ENCODE results near the gene QRFP. TPM values are rescaled to one million over a fixed set of nuclear protein-coding genes. Genes with fewer than 3 reads are reported as not detected.

QRFP gene
- polyA plus RNA-seq, 3 donors from 2014 or later, result not detected

GRCh38 chr9:130908146-130908877 lies 11.7 kb upstream of the QRFP start:
- H3K4me3 Mint-ChIP-seq, result no peak overlapping the region
- peaks cover 0 to 2% (median 0%) of the 10 kb centered on the region in 3 donors for H3K27me3 Mint-ChIP-seq (ENCODE audit: low read depth in 3 of 3)
- DNase-seq, result no peak
- H3K9me3 Mint-ChIP-seq, result no peaks in the 10 kb centered on the region
- no peaks in the 10 kb centered on the region for H3K4me1 Mint-ChIP-seq
- no peak overlapping the region for H3K27ac Mint-ChIP-seq
- no peaks in the 10 kb centered on the region for H3K36me3 Mint-ChIP-seq

DNA sequence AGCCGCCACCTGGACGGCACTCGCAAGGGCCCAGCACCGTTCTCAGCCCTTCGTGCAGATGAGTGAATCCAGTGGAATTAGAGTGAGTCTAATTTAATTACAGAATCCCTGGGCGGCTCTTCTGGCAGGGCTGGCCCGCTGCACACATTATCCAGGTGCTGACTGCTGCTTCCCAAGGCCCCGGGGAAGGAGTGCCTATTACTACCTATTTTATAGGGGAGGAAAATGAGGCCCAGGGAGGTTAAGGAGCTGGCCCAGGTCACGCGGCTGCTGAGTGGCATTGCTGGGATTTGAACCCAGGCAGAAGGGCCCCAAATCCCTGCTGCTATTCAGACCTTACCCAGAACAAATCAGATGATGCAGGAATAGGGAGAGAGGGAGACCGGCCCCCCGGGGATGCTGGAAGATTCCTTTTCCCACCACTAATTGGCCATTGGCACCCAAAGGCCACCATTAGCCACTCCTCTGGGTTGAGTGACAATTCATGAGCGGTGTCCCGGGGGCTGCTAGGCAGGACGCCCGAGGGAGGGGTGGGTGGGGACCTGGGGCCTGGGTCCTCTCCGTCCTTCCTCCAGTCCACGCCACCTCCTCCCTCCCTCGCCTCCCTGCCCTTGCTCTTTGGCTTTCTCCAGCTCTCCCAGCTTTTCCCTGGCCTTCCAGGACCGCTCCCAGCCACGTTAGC lies 10.3 kb upstream of the QRFP start:
- no peak overlapping the region for H3K27ac Mint-ChIP-seq
- no peak overlapping the region for H3K4me3 Mint-ChIP-seq
- H3K27me3 Mint-ChIP-seq (ENCODE audit: low read depth in 3 of 3), result peaks cover 0 to 2% (median 0%) of the 10 kb centered on the region in 3 donors
- no peaks in the 10 kb centered on the region for H3K4me1 Mint-ChIP-seq
- H3K9me3 Mint-ChIP-seq, result no peaks in the 10 kb centered on the region
- no peaks in the 10 kb centered on the region for H3K36me3 Mint-ChIP-seq
- no peak for DNase-seq

- no peaks in the 10 kb centered on the region for H3K36me3 Mint-ChIP-seq
- H3K4me3 Mint-ChIP-seq, result no peak overlapping the region
- H3K27me3 Mint-ChIP-seq (ENCODE audit: low read depth in 3 of 3), result peaks cover 0 to 1% (median 0%) of the 10 kb centered on the region in 3 donors
- no peaks in the 10 kb centered on the region for H3K4me1 Mint-ChIP-seq
- no peak overlapping the region for H3K27ac Mint-ChIP-seq
- H3K9me3 Mint-ChIP-seq, result no peaks in the 10 kb centered on the region
- DNase-seq, result no peak
Observed at GRCh38 chr9:130905902-130906734, 9.5 kb upstream of the QRFP start.

DNA sequence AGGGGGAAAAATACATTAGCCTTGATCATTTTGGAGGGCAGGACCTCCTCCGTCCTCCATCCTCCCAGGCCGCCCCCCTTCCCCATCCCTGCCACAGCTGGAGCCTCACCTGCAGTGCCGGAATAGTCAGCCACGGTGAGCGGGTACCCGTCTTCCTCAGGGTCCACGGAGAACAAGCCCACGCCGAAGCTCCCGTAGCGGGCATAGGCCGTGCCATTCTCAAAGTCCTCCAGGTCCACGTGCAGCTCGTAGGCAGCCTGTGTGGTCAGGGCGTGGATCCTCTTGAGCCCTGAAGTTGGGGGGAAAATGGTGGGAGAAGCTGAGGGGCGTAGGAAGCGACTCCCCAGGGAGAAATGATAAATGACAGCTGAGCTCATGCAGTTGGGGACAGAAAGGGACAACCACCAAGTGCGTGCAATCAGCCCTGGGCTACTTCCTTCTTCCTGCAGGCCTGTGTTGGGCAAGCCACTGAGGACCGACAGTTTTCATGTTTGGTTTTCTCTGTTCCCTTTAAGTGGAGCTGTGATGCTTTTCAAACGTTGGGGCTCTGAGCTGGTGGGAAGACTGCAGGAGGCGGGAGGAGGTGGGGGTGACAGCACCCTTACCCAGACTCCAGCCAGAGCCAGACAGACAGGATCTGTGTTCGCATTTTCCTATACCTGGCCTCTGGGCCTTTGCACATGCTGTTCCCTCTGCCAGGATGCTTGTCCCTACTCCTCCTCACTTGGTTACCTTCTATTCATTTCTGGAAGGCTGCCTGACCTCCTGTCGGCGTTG lies 8.7 kb upstream of the QRFP start:
- no peak for DNase-seq
- Mint-ChIP-seq H3K4me1 (no peaks in the 10 kb centered on the region), H3K4me3 (no peak overlapping the region), H3K36me3 (no peaks in the 10 kb centered on the region), H3K27me3 (ENCODE audit: low read depth in 3 of 3) (peaks cover 0 to 1% (median 0%) of the 10 kb centered on the region in 3 donors), H3K27ac (no peak overlapping the region), H3K9me3 (no peaks in the 10 kb centered on the region)

DNA sequence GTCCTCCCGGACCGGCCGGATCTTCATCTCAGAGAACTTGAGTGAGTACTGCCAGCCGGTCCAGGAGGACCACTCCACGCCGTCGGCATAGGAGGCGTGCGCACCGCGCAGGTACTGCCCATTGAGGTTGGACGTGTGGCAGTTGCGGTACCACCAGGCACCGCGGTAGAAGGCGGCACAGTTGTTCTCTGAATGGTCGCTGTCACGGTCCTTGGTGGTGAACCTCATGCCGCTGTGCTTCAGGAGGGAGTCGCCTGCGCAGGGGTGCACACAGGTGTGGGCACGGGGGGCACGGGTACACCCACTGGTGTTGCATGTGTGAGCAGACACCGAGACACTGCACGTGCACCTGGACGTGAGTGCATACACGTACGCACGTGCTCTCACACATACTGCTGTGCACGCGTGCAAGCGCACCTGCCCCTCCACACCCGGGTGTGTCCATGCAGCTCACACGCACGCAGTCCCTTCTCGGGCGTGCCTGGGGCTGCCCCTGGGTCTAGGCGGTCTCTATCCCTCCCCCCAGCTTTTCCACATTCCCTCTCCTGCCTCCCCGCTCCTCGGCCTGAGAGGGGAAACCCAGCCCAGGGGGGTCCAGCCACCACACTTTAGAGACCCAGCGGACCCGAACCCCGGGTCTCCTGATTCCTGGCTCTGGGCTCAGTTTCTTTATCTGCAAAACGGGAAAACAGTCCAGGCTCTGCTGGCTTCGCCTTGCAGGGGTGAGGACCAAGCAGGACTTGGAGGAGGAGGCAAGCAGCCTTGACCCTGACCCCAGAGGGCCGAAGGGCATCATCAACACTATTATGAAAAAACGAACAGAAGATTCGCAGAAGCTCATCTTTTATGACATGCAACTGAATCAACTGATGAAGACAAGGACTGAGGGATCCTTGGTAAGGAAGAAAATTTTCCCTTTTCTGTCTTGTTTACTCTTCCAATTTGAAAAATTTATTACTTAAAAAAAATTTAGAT lies 7.7 kb upstream of the QRFP start:
- no peaks in the 10 kb centered on the region for H3K4me1 Mint-ChIP-seq
- H3K4me3 Mint-ChIP-seq, result no peak overlapping the region
- H3K9me3 Mint-ChIP-seq, result no peaks in the 10 kb centered on the region

DNA sequence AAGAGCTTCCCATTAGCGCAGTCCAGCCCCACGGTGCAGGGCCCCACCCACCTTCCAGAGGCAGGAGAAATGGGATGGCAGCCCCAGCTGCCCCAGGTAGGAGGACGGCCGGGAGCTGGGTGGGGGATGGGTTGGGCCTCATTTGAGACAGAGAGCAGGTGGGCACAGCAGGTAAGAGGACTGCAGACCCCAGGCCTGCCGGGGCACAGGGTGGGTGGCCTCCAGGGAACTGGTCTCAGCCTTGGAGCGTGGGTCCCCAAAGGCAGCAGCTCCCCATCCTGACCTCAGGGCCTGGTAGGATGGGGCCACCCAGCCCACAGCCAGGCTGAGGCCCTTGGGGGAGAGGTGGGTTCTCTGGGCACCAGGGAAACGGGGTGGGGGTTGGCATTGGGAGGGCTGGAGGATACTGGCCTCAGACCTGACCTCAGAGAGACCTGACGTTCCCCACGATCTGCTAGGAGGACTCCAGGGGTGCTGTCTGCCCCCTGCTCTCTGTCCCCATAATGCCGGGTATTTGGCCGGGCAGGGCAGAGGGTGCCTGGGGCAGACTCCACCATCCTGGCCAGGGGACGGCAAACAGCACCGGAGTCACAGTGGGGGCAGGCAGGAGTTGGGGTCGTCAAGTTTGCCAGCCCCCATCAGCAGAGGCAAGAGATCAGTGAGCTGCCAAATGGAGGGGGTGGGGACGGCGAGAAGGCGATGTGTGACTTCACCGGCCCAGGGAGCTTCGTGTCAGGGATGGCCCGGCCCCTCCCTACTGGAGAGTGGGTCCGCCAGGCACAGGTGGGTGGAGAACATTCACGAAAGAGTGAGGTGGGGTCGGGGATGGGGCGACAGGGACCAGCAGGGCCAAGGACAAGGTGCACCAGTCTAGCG lies 6.8 kb upstream of the QRFP start:
- no peaks in the 10 kb centered on the region for H3K36me3 Mint-ChIP-seq
- no peak overlapping the region for H3K4me3 Mint-ChIP-seq
- H3K27me3 Mint-ChIP-seq (ENCODE audit: low read depth in 3 of 3), result peaks cover 0 to 1% (median 0%) of the 10 kb centered on the region in 3 donors
- H3K4me1 Mint-ChIP-seq, result no peaks in the 10 kb centered on the region
- H3K9me3 Mint-ChIP-seq, result no peaks in the 10 kb centered on the region
- no peak for DNase-seq
- no peak overlapping the region for H3K27ac Mint-ChIP-seq

More for the DNA sequence above, 7.7 kb upstream of the QRFP start:
- Mint-ChIP-seq H3K36me3 (no peaks in the 10 kb centered on the region), H3K27me3 (ENCODE audit: low read depth in 3 of 3) (peaks cover 0 to 1% (median 0%) of the 10 kb centered on the region in 3 donors), H3K27ac (no peak overlapping the region)
- no peak for DNase-seq

DNA sequence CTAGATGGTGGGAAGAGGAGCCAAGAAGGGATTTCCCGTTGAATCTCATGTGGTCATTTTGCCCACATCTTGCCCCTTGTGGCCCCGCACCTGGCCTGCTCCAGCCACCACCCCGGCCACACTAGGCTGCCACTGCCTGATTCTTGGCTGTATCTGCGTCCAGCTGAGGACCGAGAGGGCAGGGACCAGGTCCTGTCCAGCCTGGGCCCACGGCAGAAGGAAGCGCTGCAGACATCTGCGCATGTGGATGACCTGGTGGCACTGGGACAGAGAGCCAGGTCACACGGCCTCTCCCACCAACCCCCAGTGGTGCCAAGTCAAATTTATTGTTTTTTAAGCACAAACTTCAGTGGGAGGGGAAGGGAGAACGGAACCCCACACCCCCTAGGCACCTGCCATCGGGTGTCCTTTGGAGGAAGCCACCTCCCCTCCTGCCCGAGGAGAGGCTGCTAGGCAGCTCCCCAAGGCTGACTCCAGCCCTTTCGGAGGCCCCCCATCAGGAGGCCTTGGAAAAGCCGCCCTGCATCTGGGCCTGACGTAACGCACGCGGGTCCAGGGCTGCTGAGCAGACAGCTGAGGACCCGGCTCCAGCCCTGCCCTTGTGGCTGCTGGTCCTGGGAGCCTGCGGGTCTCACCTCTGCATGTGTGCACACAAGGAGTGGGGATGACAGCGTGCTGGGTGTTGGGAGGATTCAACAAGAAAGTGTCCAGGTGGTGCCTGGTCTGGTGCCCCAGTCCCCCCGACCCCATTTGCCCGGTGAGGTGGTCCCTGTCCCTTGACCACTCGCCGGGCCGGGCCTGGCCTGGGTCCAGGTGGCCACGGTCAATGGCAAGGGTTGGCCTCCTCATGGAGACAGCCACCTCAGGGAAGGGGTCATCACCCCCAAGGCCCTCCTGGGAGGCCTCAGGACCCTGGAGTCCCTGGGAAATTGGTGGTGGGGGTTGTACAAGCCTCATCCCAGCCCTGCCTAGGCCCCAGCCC lies 5.9 kb upstream of the QRFP start:
- no peaks in the 10 kb centered on the region for H3K9me3 Mint-ChIP-seq
- H3K27ac Mint-ChIP-seq, result no peak overlapping the region
- no peaks in the 10 kb centered on the region for H3K4me1 Mint-ChIP-seq
- no peak for DNase-seq
- H3K36me3 Mint-ChIP-seq, result no peaks in the 10 kb centered on the region
- H3K4me3 Mint-ChIP-seq, result no peak overlapping the region
- H3K27me3 Mint-ChIP-seq (ENCODE audit: low read depth in 3 of 3), result peaks cover 0 to 1% (median 0%) of the 10 kb centered on the region in 3 donors

DNA sequence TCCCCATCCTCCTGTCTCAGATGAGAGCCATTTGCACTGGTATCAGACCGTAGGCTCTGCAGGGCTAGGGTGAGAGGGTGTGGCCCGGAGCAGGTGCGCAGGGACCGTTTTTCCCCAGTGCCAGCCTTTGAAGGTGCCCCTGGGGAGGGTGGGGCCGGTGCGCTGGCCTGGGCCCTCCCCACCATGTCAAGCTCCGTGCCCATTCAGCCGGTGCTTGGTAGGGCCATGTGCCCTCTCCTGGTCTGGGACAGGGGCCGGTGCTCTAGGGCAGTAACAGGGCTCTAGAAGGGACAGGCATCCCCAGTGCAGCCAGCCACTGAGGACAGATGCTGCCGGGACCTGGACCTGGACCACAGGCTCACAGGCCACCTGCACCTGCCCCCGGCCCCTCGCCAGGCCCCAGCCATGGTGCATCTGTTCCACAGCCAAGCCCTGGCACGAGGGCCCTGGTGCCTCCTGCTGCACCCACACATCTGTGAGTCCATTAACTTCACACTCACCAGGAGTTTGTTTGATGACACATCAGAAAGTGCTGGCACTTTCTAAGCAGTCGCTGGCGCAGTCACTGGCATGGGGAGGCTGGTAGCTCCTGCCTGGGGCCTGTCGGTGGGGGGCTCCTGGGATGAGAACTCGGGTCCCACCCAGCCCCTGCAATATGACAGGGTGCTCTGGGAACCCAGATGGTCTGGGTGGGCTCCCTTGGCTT lies 5.0 kb upstream of the QRFP start:
- H3K9me3 Mint-ChIP-seq, result no peaks in the 10 kb centered on the region
- no peak for DNase-seq
- no peaks in the 10 kb centered on the region for H3K4me1 Mint-ChIP-seq
- no peak overlapping the region for H3K4me3 Mint-ChIP-seq
- peaks cover 0 to 1% (median 0%) of the 10 kb centered on the region in 3 donors for H3K27me3 Mint-ChIP-seq (ENCODE audit: low read depth in 3 of 3)
- no peaks in the 10 kb centered on the region for H3K36me3 Mint-ChIP-seq
- no peak overlapping the region for H3K27ac Mint-ChIP-seq

DNA sequence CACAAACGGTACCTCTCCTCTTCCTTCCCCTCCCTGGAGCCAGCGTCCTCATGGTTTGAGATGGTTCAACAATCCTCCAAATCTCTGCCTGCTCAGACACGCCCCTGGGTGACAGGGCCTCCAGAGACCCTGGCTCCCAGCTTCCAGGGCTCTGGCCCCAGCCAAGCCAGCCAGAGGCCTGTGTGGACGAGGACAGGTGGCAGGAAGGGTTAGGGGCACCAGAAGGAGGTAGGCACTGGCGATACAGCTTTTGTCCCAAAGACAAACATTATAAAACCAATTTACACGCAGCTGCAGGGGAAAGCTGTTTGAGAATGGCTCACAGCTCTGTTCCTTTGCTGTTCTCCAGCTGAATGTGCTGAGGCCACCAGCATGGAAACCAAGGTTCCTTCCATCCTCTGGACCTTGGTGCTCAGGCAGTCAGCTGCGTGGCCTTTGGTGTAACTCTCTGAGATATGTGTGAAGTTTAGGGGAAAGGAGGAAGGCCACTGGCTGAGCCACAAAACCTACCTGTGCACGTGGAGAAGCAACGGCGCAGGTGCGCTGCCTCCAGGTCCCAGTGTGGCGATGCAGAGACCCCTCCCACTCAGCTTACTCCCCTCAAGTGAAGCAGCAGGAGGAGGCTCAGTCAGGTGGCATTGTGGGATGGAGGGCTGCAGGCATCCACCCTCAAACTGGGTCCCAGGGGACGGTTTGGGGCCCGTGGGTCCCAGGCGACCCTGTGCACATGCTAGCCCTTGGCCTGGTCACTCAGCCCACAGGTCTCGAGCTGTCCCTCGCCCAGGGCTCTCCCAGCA lies 4.3 kb upstream of the QRFP start:
- H3K27ac Mint-ChIP-seq, result no peak overlapping the region
- no peak for DNase-seq
- H3K4me3 Mint-ChIP-seq, result no peak overlapping the region
- H3K4me1 Mint-ChIP-seq, result no peaks in the 10 kb centered on the region
- H3K36me3 Mint-ChIP-seq, result no peaks in the 10 kb centered on the region
- H3K27me3 Mint-ChIP-seq (ENCODE audit: low read depth in 3 of 3), result peaks cover 0 to 1% (median 0%) of the 10 kb centered on the region in 3 donors
- H3K9me3 Mint-ChIP-seq, result no peaks in the 10 kb centered on the region

Measured in immature natural killer cell (primary cell).